HUDEP-2 (cell line): ENCODE data around the gene RPS18.

Source experiments
- DNase-seq, 76 experiments: peaks; one replicate each; lab custom pipeline; 2025; ENCODE audit not compliant: unreplicated experiment in 76 of 76; lab: John Stamatoyannopoulos, UW

The RPS18 gene

DNA sequence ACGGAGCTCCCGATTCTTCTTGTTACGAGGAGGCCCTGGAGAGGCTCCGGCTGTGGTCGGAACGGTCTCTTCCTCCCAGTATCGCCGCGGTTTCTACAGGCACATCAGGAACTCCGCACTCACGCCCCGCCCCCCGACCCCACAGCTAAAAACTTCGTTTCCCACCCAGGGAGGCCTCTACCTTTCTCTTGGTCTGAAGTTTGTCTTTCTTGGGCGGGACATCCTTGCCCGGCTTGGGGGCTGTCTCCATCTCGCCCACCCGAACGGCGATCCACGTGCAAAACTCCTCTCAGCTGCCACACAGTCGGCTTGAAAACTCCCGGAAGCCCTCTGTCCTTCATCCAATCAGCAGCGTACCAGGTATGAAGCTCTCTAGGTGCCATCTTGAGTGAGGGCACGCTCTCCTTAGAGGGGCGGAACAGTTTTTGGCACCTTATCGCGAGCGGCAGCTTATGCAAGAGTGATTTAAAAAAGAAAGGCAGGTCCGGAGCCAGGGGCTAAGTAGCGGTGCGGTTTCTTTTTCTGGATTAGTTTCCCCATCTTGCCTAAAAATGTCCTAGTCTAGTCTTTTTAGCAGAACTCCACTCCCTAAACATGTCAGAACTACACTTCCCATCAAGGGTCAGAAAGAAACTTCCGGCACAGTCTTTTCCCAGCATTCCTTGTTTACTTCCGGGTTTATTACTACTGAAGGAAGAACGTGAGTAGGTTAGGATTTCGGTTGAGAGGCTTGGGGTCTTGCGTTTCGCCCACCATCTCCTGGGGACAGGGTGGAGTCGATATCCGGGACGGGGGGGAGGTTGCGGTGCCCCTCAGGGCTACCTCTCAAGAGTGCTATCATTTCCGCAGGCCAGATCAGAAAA is 17.3 kb downstream of the RPS18 start, which contains the start of the genes PFDN6 and WDR46:
Gene PFDN6, plus strand, starts transcription at position 681 of the 863 bp plus-strand sequence. CDS start 256 bp downstream, outside the sequence.
Gene WDR46, minus strand, starts transcription at position 319 of the 863 bp plus-strand sequence. Its CDS starts 69 bp downstream, at position 250.
- DNase-seq, result peak in 73 of 76 experiments; percentile 55 to 96 (median 82)

DNA sequence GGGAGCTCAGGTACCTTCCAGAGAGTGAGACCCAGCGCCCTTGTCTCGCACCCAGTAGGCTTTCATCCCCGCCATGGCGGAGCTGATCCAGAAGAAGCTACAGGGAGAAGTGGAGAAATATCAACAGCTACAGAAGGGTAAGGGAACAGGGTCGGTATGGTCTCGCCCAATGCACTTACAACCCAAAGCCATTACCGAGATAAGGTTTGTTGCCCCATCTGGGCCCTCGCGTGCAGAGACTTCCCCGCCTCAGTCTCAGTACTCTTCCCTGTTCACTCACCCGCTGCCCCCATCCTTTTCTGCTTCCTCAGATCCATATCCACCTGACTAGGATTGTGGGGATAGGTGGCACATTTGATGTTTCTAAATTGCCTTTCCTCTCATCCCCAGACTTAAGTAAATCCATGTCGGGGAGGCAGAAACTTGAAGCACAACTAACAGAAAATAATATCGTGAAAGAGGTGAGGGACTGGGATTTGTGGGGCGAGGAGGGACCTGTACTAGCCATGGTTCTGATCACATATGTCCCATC is 18.0 kb downstream of the RPS18 start:
- DNase-seq, result peak in 10 of 76 experiments; percentile 36 to 68 (median 47)

DNA sequence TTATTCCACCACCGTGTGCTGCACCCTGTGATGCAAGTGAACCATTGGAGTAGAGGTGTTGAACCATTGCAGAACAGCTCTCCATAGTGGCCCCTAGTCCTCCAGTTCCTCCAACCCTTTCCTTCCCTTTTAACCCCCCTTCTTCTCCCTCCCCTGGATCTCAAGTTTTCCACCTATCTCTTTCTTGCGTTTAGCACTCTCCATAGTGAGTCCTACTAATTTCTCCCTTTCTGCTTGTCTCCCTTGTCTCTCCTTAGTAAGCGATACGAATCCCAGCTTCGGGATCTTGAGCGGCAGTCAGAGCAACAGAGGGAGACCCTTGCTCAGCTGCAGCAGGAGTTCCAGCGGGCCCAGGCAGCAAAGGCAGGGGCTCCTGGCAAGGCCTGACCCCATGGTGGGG is 18.6 kb downstream of the RPS18 start:
- DNase-seq, result no peak

DNA sequence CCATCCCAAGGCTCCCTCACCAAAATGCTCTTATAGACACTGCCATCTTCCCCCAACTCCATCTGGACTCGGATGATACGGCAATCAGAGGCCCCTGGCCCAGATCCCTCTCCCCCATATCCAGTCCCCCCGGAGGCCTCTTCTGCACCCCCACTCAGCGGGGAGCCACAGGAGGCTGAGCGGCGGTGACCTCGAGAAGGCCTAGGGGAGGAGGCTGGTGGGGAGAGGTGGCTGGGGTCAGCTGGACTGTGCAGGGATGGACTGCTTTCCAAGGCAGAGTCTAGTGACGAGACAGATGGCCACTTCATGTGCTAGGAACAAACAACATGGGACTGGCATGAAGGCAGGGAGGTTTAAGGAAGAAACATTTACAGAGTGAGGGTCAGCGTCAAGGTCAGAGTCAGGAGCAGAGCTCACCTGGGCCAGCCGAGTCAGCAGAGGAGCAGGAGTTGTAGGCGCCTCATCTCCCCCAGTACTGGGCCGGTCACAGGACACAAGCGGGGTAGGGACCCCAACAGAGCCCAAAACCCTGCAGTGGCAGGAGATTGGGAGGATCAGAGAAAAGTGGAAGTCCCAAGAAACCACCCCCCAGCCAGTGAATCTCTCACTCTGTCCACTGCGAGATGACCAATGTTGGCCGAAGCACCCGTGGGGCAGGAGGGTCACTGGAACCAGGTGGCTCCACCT is 21.3 kb downstream of the RPS18 start:
- no peak for DNase-seq

DNA sequence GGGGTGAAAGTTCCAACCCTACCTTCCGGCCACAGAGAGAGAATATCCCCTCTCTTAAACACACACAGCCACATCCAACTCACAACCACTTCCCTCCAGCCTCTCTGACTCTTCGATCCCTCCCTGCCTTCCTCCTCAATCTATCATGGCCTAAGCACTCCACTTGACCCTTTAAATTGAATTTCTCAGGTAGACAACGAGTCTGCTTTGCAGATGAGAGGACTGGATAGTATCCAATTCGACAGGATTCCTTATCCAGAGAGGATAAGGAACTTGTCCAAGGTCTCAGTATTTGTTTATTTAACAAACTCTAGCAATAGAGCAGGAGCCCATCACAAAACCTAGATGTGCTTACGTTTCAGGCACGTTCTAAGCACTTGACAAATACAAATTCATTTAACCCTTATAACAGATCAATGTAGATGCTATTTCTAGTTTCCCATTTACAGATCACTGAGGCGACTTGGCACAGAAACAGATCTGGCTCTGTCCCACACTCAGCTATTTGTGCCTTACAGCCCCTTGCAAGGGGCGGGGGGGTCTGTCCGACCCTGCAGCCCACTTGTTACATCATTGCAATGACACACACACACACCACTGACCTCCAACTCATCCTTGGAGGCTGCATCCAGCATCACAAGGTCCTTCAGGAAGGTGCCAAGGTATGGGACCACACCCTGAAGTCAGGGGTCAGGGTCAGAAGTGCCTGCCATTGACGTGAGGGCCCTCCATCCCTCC is 22.4 kb downstream of the RPS18 start:
- no peak for DNase-seq

DNA sequence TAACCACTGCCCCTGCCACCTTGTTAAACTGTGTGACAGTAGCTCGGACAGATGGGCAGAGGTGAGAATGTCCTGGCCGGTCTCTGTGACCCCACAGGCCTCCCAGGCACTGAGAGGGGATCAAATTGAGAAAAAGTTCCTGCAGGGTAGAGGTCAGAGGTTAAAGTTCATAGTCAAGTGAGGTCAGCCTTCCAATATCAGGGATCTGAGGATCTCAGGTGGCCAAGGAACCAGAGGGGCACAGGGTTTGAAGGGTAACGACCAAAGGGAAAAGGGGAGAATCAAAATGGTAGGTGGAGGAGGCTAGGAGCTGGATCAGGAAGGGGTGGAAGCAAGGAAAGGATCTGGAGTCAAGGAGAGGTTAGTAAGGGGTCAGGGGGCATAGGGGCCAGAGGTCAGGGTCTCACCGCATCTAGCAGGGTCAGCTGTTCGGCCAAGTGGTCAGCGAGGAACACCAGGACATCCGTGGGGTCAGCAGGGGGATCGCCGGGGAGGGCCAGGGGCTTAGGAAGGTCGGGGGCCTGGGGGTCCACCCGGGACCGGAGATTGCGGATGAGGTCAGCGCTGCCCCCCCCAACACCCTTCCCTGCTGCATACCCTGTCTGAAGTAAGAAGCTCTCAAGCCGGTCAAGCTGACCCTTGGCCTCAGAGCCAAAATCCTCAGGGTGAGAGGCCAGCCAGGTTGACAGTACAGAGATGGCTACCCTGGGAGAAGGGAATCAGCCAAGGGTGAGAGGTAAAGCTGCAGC is 23.9 kb downstream of the RPS18 start:
- no peak for DNase-seq

DNA sequence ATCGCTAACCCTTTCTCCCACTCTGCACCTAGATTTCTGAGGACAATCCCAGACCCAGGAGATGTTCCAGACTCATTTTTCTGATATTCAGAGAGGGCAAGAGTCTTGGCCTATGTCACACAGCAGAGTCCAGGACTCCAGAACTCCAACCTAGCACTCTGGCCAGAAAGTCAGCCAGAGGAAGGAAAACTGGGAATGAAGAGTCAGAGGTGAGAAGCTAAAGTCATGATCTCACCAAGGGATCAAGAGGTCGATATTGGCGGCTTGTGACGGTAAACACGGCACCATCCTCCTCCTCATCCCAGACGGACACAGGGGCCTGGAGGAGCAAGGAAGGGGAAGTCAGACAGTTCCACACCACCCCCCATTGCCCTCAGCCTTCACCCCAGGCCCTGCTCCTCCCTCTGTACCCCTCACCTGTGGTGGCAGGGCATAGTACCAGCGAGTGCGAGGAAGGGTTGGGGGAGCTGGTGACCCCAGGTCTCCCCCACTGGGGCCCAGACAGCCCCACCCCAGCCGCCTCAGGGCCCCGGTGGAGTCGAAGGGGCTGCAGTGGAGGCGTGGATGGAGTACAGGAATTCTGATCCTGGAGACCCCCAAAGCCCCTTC is 25.0 kb downstream of the RPS18 start:
- no peak for DNase-seq

DNA sequence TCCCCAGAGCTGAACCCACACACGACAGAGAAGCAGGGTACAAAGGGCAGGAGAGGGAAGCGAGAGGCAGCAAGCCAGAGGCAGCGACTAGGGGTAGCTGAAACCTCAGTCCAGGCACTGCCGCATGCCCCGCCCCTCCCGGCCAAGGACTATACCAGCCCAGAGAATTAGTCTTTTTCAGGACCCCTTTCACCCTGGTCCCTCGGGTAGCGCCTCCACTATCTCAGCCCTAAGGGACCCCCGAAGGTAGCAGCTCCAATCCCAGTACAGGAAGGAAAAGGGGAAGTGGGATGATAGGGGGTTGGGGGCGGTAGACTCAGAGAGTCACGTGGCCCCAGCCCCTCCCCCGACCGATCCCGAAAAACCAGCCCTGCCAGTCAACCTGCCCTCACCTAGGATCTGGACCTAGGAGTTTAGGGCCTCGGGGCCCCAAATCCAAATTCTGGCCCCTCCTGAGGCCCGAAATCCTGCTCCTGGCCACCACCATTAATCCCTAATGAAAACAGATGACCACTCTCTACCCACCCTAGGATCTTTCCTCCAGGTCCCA is 25.6 kb downstream of the RPS18 start:
- DNase-seq, result peak in 1 of 76 experiments; percentile 23

DNA sequence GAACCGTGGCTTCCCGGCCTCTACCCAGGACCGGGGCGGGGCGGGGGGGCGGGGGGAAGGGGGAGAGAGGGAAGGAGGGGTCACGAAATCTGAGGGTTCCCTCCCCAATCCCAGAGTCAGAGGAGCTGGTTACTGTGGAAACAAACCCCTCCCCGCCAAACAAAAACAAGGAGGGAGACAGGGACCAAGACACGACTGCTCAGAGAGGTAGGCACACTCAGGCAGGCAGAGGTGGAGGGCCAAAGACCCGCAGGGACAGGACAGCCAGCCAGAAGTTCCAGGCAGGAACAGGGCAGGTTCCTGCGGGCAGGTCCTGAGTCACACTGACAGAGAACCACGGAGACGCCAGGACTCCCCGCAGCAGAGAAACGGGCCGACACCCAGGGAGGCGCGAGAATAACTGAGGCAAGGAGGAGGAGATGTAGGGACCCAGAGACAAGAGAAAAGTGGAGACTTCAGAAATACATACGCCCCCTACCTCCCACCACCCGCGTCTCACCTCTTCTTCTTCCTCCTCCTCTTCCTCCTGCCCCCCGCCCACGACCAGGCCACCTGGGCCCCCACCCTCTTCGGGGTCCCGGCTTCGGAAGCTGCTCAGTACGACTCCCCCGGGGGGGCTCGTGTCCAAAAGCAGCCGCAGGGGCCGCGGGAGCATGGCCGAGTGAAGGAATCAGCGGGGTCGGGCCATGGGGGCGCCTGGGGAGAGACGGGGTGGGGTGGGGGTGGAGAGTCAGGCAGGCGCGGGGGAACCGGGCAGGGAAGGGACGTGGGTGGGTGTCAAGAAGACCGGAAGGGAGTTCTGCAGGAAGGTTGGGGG is 26.3 kb downstream of the RPS18 start:
- peak in 65 of 76 experiments; percentile 20 to 86 (median 62) for DNase-seq

DNA sequence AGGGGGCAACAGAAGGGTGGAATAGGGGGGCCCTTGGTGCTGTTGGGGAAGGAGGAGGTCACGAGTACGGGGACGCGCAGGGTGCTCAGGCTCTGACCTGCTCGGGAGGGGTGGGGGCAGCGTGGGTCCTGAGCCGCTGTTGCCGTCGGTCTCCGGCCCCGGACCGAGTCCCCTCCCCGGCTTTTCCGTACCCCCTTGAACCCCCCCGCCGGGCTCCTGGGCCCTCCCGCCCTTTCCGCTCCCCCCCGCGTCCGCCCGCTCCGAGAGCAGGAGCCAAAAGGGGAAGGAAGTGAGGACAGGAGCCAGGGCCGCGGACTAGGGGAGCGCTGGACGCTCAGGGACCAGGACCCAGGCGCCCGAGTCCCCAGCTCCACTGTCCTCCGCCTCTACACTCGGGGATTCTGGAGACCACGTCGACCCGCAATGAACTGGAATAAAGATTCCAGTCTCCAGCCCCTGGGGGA is 26.9 kb downstream of the RPS18 start, which contains the start of gene RGL2:
Gene RGL2, minus strand, starts transcription at position 170 of the 464 bp plus-strand sequence. CDS start 332 bp downstream, outside the sequence.
- DNase-seq, result peak in 49 of 76 experiments; percentile 18 to 74 (median 56)

DNA sequence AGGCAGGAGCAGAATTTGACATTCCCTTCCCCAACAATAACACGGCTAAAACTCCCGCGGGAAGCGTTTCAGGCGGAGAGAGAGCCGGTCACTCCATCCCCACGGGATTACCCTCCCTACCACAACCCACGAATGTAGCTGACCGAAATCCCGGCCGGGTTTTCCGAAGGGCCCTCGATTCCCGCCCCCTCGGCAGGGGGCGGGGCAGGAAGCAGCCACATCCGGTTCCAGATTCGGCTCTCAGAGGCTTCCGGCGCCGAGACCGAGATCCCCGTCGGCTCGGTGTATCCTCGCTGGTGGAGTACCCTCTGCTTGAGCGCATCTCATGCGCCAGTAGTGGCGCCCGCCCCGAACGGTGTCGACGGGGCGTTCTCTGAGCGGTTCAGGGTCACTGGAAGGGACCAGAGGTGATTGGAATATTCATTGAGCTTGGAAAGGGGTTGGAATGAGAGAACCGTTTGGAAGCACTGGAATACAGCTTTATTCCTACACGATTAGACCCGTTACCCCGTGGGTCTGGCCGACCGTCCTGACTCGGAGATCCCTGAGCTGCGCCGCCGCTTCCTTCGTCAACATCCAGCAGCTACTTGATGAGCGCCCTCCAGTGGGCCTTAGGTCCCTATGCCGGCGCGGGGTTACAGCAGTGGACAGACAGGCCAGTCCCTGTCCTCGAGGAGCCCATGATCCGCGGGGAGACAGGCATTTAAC is 27.5 kb downstream of the RPS18 start:
- peak in 74 of 76 experiments; percentile 49 to 98 (median 87) for DNase-seq

DNA sequence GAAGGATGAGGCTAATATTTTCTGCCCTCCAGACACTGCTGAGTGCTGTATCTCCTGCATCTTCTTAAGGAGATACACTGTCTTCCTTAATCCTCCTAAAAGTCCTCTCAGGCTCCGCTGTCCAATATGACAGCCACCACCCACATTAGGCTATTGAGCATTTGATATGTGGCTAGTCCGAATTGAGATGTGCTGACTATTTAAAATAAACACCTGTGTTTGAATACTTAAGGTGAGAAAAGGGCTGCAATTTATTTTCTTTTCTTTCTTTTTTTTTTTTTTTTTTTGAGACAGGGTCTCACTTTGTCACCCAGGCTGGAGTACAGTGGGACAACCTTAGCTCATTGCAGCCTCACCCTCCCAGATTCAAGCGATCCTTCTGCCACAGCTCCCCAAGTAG is 30.0 kb downstream of the RPS18 start:
- no peak for DNase-seq

DNA sequence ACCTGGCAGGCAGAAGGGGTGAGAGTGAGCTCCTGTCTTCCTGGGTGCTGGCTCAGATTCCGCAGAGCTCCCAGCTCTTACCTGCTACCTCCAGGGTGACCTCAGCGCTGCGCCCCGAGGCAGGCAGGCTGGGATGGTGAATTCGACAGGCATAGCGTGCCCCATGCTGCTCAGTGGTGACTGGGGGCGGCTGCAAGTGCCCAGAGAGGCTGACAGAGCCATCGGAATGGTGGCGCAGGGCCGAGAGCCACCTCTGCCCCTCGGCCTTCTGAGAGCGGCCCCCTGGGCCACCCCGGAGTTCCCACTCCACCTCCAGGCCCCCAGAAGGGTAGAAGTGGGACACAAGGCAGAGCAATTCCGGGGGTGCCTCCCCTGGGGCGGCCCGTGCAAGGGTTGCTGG is 32.3 kb downstream of the RPS18 start:
- DNase-seq, result no peak

DNA sequence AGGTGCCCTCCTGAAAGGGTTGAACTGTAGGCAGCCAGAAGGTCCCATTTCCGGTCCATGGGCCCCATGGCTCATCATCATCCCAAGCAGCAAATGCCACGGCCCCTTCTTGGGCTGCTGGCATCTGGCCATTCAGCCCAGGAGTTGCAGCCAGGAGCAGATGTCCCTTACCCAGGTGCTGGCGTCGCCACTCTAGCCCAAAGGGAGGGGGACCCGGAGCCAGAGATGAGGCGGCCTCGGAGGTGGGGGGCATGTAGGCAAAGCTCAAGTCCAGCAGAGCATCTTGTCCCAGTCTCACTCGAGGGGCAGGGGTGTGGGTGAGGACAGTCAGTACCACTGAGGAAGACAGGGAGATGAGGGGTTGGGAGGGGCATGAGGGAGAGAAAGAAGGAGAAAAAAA is 33.2 kb downstream of the RPS18 start:
- DNase-seq, result no peak

DNA sequence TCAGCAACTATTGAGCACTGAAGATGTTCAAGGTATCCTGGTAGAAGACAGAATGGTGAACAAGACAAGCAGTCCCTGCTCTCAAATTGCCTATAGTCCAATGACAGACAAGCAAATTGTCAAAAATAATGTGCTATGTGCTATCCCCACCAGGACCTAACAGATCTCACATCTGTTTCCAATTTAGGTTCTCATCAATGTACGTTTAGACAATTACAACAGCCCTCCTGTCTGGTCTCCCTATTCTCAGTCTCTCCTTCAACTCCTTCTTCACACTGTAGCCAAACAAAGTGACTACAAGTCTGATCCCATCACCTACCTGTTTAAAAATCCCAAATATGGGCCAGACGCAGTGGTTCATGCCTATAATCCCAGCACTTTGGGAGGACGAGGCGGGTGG is 34.5 kb downstream of the RPS18 start:
- DNase-seq, result no peak

DNA sequence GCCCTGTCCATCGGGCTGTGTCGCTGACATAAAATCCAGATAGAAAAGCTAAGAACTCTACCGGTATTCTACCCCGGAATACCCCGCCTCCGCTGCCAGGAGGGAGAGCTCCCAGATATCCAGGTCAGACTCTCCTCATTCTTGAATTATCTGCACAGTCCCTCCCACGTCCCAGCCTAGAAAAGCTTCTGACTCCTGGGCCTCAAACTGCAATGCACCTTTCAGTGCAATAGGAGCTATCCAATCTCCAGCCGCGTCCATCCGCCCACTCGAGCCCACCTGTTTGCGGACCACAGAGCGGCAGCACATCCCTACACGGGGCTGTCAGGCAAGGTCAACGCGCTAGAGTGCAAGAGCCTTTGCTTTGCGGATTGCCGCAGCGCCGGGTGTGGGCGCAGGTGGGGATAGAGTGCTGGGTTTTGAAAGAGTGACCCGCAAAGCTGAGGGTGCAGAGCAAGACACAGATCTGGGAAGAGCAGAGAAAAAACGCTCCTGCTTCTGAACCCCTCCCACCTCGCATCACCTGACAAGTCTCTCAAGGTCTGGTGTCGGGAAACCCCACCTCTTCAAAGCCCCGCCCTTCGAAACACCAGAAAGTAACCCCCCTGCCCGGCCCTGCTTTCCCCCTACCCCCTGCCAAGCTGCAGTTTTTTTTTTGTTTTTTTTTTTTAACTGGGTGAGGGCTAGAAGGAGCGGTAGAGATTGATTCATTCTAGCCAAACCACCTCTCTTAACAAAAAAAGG is 40.7 kb downstream of the RPS18 start:
- peak in 65 of 76 experiments; percentile 11 to 82 (median 60) for DNase-seq
